GM18907 (cell line): ENCODE measurements around the gene RGR.

Experiments used
- ATAC-seq: cut with Tn5 transposase; IDR thresholded peaks from one replicate; pipeline ENCODE4 v1.9.1; 2021; ENCODE audit warnings: mild to moderate bottlenecking, moderate library complexity; ENCODE audit not compliant: unreplicated experiment

The RGR gene, protein sequence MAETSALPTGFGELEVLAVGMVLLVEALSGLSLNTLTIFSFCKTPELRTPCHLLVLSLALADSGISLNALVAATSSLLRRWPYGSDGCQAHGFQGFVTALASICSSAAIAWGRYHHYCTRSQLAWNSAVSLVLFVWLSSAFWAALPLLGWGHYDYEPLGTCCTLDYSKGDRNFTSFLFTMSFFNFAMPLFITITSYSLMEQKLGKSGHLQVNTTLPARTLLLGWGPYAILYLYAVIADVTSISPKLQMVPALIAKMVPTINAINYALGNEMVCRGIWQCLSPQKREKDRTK

DNA sequence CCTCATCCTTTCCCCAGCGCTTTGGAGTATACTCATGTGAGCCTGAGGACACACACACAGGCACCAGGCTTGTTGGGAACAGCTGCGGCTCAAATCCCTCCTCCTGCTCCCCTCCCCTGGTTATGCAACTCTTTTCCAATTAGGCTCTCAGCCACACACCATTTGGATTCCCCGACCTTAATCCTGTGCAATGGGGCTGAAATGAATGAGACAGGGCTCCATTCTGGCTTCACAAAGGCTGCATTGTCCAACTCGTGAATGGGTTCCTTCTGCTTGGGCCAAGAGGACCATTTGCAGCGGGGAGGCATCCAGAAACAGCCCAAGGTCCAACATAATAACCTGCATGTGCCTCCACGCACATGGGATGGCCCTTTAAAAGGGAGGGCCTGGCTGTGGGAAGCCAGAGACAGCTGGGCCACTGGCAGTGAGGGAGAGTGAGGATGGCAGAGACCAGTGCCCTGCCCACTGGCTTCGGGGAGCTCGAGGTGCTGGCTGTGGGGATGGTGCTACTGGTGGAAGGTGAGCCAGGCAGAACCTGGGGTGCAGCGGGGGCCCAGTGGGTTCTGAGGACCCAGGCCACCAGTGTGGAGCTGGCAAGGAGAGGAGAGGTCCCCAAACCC is at the start of gene RGR:
RGR (plus strand) TSS at position 403 of the 620 bp plus-strand sequence; CDS start at position 441, 38 bp downstream.
- no peak for ATAC-seq

DNA sequence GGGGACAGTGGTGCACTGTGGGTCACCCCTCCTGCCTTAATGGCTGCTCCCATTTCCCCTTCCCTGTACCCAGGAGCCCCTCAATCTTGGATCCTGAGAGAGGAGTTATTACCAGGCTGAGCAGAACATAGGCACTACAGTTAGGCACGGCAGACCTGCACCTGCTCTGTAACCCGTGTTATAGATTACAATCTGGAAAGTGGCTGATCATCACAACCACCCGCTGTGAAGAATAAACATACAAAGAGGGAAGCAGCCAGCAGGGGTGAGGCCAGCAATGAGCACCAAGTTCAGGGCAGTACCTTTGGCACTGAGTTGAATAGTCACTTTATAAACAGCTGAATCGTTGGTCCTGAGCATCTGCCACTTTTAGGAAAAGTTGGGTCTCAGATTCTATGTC is 48.8 kb upstream of the RGR start:
- no peak for ATAC-seq

DNA sequence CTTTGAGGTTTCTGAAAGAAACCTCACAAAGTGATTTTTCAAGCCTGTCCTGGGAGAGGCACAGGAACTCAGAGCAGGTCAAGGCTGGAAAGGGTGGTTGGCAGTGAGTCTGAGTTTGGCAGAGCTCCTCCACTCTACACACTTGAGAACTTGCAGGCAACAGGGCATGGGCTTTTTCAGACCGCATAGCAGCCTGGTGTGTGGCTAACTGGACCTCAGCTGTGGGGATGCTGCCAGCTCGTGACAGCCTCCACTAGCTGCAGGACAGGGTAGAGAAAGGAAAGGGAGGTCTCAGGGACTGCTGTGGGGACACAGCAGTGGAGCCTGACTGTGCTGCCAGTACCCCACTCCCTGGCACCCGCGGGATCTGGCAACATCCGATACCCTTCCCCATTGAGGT is 47.9 kb upstream of the RGR start:
- no peak for ATAC-seq

DNA sequence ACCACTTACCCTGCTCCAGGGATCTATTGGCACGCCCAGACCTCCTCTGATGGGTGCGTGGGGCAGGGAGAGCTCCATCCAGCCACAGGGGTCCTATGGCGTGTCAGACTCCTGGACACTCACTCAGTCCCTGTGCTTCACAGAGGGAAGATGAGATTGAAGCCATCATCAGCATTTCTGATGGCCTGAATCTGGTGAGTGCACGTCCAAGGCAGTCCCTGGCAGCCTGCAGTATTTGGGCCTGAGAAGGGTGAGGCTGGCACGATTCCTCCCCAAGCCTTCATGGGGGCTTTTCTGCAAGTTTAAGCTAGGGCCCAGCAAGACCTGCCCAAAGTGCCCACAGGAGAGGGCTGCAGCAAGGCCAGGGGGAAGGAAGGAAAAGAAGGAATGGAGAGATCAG is 47.2 kb upstream of the RGR start:
- no peak for ATAC-seq

DNA sequence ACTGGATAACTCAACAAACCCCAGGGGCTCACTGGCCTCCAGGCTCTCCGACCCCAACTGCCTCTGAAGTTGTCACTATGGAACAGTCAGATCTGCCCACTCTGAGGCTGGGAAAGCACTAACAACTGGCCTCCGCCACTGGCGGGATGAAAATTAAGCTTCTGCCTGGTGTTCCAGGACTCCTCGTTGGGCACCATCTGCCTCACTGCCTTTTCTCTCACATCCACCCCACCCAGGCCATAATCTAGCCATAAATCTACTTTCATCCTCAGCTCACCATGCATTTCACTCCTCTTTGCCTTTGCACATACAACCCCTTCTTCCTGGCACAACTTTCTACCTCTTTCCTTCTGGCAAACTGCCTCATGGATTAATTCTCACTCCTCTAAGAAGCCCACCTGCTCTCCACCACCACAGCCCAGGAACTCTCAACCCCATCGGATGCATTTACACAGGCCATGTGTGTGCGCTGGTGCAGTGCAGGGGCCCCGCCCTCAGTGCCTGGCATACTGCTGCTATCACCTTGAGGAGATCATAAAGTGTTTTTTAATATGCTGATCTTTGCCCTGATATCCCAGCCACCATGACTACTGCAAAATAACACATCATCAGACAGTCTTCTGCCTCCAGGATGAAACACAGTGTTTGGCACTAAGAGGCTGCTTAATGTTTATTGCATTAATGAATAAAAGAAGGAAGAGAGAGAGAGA is 46.5 kb upstream of the RGR start:
- ATAC-seq: no peak

DNA sequence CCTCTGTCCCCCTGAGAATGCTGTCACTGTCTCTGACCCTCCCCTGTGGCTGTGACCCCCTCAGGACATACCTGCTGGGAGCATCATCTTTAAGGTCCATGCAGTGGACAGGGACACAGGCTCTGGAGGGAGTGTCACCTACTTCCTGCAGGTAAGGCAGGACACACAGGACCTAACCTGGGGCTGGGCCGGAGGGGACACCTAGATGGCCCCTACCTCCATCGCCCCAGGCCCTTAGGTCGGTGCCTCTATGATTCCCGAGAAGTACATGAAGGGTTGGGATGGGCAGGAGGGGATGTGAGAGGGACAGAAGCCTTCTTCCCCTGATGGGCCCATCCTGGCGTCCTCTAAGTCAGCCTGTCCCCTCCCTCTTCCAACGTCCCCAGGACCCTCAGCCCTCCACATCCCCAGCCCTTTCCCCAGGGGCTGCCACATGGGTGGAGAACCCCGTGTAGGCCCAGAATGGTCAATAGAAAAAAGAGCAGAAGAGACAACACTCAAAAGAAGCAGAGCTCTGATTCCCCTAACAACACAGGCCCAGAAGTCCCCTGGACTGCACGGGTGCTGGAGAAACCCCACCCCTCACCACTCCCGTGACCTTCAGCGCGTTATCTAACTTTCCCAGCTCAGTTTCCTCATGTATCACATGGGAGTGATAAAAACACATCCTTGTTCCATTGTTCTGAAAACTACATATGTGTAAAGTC is 44.2 kb upstream of the RGR start:
- ATAC-seq: no peak

DNA sequence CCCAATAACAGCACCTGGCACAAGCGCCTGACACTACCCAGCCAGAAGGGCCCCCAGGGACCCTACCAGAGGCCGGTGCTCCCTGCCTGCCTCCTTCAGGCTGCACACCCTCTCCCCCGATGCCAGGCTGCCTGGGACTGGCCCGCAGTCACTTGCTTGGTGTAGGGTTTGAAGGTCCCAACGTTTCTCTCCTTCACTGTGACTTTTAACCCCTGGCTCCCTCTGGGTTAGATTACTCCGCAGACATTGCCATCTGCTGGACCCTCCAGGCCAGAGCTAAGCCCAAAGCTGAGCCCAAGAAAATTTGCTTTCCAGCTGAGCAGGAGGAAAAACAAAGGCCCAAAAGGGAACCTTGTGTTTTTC is 43.6 kb upstream of the RGR start:
- no peak for ATAC-seq

DNA sequence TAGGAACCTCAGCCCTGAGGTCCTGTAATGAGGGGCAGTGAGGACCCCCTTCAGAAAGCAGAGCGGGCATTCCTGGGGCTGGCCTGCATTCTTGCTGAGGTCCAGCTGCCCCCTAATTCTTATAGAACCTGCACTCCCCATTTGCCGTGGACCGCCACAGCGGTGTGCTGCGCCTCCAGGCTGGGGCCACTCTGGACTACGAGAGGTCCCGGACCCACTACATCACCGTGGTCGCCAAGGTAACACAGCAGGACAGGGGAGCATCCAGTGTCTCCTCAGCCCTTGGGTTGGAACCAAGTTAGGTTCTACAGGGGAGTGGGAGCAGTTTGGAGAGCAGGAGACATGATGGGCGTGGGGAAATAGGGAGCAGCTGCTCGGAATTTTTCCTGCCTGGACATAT is 43.2 kb upstream of the RGR start:
- ATAC-seq: no peak

DNA sequence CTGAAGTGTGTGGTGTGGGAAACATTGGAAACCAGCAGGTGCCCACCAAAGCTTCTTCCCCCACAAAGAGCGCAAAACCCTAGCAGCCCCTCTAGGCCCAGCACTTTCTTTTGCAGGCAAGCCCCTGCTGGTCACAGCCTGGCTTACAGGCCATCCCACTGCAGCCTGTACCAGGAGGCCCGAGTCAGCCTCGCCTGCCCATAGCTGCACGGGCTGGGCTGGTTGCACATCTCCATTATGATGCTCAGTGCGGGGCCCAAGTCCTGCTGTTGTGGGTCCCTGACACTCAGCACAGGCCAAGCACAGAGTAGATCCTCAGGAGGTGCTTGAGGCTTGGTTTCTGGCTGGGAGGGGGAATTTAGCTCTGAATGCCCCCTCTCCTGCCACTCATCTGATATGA is 42.5 kb upstream of the RGR start:
- ATAC-seq: no peak

DNA sequence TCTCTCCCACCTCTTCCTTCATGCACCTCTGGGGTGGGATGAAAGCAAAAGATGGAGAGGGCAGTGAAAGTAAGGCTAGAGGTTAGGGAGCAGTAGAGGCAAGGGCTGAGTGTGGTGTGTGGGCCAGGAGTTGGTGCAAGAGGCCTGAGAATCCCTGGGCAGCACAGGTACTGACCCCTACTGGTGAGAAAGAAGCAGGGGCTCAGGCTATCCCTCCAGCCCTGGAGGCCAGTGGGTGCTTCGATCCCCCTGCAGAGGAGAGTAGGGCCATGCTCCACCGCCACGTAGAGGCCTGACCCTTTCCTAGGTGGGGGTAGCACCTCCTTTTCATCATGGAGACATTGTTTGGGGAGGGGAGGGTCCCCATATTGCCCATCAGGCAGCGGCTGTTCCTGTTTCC is 40.7 kb upstream of the RGR start:
- peak; percentile 79 for ATAC-seq

DNA sequence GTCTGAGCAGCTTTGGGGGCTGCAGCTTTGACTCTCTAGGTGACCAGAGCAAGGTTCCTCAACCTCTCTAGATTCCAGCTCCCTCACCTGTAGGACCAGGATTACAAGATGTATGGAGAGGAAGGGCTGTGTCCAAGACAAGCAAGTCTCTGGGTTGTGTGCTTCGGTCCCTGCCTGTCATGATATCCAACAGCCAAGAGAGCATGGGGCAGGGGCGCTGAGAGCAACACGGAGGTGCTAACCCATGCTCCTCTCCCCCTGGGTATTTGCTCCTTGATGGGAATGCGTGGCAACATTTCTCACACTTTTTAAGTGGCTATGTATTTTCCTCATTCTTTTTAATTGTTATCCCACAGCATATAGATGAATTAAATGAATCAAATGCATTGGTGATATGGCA is 40.2 kb upstream of the RGR start:
- ATAC-seq: no peak

DNA sequence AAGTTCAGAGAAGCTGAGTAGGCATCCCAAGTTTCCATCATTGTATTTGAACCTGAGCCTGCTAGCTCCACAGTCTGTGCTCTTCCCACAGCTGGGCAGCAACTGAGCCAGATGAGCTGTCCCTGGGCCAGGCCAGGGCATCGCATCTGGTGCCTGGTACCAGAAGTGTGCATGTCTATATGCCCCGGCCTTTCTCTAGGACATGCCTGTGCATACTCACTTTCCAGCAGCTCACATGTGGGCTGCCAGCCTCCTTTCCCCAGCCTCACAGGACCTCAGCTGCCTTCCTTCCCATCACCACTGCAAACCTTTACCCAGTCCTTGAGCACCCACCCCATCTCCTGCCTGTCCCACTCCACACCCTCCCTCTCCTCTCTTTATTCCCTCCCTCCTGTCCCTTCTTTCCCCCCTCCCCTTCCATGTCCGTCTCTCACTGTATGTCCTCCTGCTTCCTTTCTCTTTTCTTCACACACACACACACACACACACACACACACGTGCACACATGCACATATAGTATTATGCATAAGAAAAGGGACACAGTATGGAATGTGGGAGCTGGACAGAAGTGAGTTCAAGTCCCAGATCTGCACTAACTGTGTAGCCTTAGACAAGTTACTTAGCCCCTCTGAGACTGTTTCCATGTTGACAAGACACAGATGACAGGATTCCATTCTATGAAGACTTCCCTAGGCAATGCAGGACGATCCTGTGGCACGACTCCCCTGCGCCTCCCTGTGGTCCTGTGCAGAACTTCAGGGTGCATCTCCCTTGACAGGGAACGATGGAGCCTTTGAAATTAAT is 39.6 kb upstream of the RGR start:
- peak; percentile 83 for ATAC-seq

DNA sequence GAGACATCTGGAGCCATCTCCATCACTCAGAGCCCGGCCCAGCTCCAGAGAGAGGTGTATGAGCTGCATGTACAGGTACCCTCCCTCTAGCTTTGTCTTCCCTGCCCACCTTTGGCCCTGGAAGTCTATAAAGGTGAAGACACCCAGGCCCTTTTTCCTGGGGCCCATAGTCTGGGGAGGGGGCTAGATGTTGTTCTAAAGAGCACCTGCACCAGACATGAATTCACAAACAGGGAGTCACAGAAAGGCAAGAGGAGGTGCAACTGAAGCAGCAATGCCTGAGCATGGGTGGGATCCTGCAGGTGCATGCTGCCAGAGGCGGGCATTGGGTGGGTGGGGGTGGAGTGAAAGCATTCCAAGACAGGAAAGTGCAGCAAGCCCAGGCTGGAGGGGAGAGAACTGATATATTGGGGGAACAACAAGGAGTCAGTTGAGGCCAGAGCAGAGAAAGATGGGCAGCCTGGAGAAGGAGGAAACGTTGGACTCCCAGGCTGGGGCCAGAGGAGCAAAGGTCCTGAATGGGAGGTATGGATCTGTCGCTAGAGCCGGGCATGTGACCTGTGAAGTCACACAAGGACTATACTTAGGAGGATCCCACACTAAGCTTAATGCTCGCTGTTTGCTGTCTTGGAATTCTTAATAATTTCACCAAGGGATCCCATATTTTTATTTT is 38.9 kb upstream of the RGR start:
- ATAC-seq: no peak

DNA sequence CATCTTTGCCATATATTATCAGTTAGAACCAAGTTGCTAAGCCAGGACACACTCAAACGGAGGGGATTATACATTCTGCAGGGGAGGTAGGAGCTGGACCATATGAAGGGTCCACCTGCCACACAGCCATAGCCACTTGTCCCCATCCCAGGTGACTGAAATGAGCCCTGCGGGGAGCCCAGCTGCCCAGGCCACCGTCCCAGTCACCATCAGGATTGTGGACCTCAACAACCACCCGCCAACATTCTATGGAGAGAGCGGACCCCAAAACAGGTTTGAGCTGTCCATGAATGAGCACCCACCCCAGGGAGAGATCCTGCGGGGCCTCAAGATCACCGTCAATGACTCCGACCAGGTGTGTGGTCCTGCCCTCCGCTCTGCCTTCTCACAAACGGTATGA is 36.8 kb upstream of the RGR start:
- no peak for ATAC-seq

DNA sequence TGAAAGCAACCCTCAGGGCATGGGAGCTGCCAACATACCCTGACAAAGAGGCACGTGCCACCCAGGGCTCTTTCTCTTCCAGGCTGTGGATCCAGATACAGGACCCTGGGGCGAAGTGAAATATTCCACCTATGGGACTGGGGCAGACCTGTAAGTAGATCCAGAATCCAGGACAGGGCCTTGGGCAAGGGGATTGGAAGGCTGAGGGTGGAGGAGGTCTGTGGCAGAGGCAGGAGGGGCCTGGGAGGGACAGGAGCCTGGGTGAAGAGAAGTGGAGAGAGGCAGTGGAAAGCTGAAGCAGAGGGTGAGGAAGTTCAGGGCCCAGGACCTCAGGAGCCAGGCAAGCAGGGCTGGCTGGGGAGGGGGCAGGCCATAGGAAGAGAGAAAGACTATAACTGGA is 33.3 kb upstream of the RGR start:
- no peak for ATAC-seq

DNA sequence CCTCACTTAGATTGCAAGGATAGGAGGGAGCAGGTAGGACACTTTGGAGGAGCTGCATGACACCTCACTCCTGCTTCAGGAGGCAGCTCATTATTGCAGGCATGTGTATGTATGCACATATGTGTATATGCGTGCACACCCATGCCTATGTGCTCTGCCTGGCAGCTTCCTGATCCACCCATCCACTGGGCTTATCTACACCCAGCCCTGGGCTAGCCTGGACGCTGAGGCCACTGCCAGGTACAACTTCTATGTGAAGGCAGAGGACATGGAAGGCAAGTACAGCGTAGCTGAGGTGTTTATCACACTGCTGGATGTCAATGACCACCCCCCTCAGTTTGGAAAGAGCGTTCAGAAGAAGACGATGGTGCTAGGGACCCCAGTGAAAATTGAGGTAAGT is 32.8 kb upstream of the RGR start:
- no peak for ATAC-seq

DNA sequence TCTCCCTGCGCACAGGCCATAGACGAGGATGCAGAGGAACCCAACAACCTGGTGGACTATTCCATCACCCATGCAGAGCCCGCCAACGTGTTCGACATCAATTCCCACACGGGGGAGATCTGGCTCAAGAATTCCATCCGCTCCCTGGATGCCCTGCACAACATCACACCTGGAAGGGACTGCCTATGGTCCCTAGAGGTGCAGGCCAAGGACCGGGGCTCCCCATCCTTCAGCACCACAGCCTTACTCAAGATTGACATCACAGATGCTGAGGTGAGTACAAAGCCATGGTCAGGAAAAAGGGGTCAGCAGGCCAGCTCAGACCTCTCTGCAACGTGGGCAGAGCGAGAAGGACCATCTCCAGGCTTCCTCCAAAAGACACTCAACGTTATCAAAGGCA is 31.8 kb upstream of the RGR start:
- no peak for ATAC-seq

DNA sequence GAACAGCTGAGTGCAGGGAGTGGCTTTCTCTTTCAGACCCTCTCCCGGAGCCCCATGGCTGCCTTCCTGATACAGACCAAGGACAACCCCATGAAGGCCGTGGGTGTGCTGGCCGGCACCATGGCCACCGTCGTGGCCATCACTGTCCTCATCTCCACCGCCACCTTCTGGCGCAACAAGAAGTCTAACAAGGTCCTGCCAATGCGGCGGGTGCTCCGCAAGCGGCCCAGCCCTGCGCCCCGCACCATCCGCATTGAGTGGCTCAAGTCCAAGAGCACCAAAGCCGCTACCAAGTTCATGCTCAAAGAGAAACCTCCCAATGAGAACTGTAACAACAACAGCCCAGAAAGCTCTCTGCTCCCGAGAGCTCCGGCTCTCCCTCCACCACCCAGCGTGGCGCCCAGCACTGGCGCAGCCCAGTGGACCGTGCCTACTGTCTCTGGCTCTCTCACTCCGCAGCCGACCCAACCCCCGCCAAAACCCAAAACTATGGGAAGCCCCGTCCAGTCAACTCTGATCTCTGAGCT is 30.7 kb upstream of the RGR start:
- ATAC-seq: peak; percentile 24

DNA sequence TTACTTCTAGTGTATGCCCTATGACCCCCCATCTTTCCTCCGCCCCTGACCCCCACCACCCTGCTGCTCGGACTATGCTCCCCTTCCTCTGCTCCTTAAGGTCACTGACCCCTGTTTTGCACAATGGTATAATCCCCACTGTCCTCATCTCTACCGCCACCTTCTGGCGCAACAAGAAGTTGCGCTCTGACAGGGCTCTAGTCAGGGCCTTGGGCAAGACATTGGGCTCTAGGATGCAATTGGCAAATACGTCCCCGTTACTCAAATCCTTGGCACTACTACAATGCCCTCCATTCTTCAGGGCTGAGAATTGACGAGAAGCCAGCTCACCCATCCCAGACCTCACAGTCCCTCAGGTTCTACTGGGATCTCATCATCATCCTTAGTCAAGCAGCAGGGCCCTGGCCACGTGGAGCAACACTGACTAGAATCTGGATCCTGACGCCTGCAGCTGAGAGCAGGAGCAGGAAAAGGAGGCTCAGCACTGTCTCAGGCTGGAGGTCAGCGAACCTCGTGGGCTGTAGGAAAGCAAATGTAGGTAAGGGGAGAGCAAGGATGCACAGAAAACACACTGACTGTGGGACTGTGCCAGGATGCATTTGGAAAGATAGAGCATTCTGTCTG is 30.1 kb upstream of the RGR start:
- peak; percentile 91 for ATAC-seq

DNA sequence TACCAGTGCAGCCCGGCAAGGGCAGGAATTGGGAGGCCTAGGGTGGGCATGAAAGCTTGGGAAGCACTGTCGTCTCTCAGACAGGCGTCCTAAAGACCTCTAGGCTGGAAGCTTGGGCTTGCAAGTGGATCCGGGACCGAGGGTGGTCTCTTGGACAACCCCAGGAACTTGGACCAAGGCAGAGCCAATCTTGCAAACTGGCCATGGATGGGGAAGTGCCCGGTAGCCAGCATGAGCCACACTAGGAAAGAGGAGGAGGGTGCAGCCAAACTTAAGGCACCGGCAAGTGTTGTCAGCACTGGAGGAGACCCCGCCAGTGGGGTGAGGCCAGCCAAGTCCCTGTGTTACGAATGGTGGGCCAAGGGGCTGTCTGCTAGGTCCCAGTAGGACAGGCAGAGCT is 28.0 kb upstream of the RGR start:
- ATAC-seq: no peak
